Muscle layer of duodenum (tissue), 2 donors: ENCODE data around the gene DET1.
A peak's percentile ranks its signal among the peaks of the same experiment; 100 is the strongest.

ENCODE experiments used
- H3K27ac ChIP-seq: one replicate; pipeline ENCODE4 v1.7.0; 2013; ENCODE audit warnings: mild to moderate bottlenecking, low read length
- H3K27me3 ChIP-seq: one replicate; pipeline ENCODE4 v1.7.0; 2013; ENCODE audit warnings: low read depth, mild to moderate bottlenecking, control low read depth, low read length
- H3K36me3 ChIP-seq, 2 donors: one replicate each; pipeline ENCODE4 v1.7.0; 2013; ENCODE audit warnings: low read length in 2 of 2, control low read depth in 1 of 2, mild to moderate bottlenecking in 1 of 2; ENCODE audit not compliant: insufficient read depth in 2 of 2, control insufficient read depth in 1 of 2
- H3K4me1 ChIP-seq, 2 donors: one replicate each; pipeline ENCODE4 v1.7.0; 2013; ENCODE audit warnings: low read length in 2 of 2, mild to moderate bottlenecking in 2 of 2, control low read depth in 1 of 2, moderate library complexity in 1 of 2; ENCODE audit not compliant: insufficient read depth in 2 of 2, control insufficient read depth in 1 of 2
- H3K4me3 ChIP-seq, 2 donors: one replicate each; pipeline ENCODE4 v1.7.0; 2013; ENCODE audit warnings: low read length in 2 of 2, low read depth in 1 of 2, mild to moderate bottlenecking in 1 of 2
- H3K9me3 ChIP-seq, 2 donors: one replicate each; pipeline ENCODE4 v1.7.0; 2013; ENCODE audit warnings: low read length in 2 of 2, control low read depth in 1 of 2, mild to moderate bottlenecking in 1 of 2; ENCODE audit not compliant: control insufficient read depth in 1 of 2
- donor health status: healthy.

DET1 gene

GRCh38 chr15:88546248-88547129 lies at the start of gene DET1:
DET1 (minus strand) TSS chr15:88546681; CDS start chr15:88531705, 14,976 bp downstream.
- H3K27ac ChIP-seq: peak within 1 kb of the TSS; percentile 58
- no peaks in the 10 kb centered on the region for H3K36me3 ChIP-seq
- H3K4me1 ChIP-seq: peaks cover 0 to 18% of the 10 kb centered on the region in 2 donors
- no peaks in the 10 kb centered on the region for H3K27me3 ChIP-seq
- no peaks in the 10 kb centered on the region for H3K9me3 ChIP-seq
- peak within 1 kb of the TSS; percentile 76 to 79 for H3K4me3 ChIP-seq

GRCh38 chr15:88591384-88591783 lies 44.9 kb upstream of the DET1 start:
- no peaks in the 10 kb centered on the region for H3K27me3 ChIP-seq
- no peaks in the 10 kb centered on the region for H3K4me1 ChIP-seq
- H3K36me3 ChIP-seq: no peaks in the 10 kb centered on the region
- H3K4me3 ChIP-seq: no peak overlapping the region
- no peaks in the 10 kb centered on the region for H3K9me3 ChIP-seq
- no peak overlapping the region for H3K27ac ChIP-seq

- H3K36me3 ChIP-seq: no peaks in the 10 kb centered on the region
These were observed 44.3 kb upstream of the DET1 start for GRCh38 chr15:88590759-88591158.

GRCh38 chr15:88586401-88587162 lies 40.1 kb upstream of the DET1 start:
- Histone ChIP-seq H3K27ac (no peak overlapping the region), H3K36me3 (peaks cover 0 to 4% of the 10 kb centered on the region in 2 donors), H3K4me1 (no peaks in the 10 kb centered on the region), H3K4me3 (no peak overlapping the region), H3K9me3 (peaks cover 0 to 4% of the 10 kb centered on the region in 2 donors), H3K27me3 (no peaks in the 10 kb centered on the region)

More at GRCh38 chr15:88590759-88591158, 44.3 kb upstream of the DET1 start:
- Histone ChIP-seq H3K27me3 (no peaks in the 10 kb centered on the region), H3K9me3 (no peaks in the 10 kb centered on the region), H3K4me1 (no peaks in the 10 kb centered on the region), H3K27ac (no peak overlapping the region), H3K4me3 (no peak overlapping the region)

- Histone ChIP-seq H3K4me1 (no peaks in the 10 kb centered on the region), H3K4me3 (no peak overlapping the region), H3K27ac (no peak overlapping the region), H3K9me3 (peaks cover 0 to 4% of the 10 kb centered on the region in 2 donors), H3K27me3 (no peaks in the 10 kb centered on the region), H3K36me3 (peaks cover 0 to 4% of the 10 kb centered on the region in 2 donors)
These were observed 34.1 kb upstream of the DET1 start for GRCh38 chr15:88580532-88580931.

GRCh38 chr15:88579322-88579721 lies 32.8 kb upstream of the DET1 start:
- Histone ChIP-seq H3K4me1 (no peaks in the 10 kb centered on the region), H3K4me3 (no peak overlapping the region), H3K36me3 (peaks cover 0 to 4% of the 10 kb centered on the region in 2 donors), H3K27me3 (no peaks in the 10 kb centered on the region), H3K27ac (no peak overlapping the region), H3K9me3 (peaks cover 0 to 4% of the 10 kb centered on the region in 2 donors)

- no peaks in the 10 kb centered on the region for H3K9me3 ChIP-seq
- H3K27ac ChIP-seq: no peak overlapping the region
- no peaks in the 10 kb centered on the region for H3K4me1 ChIP-seq
- no peak overlapping the region for H3K4me3 ChIP-seq
- H3K27me3 ChIP-seq: no peaks in the 10 kb centered on the region
- no peaks in the 10 kb centered on the region for H3K36me3 ChIP-seq
These were observed 28.2 kb upstream of the DET1 start for GRCh38 chr15:88574655-88575054.

- no peaks in the 10 kb centered on the region for H3K36me3 ChIP-seq
- no peak overlapping the region for H3K27ac ChIP-seq
These were observed 27.6 kb upstream of the DET1 start for GRCh38 chr15:88574077-88574476.

GRCh38 chr15:88571852-88572259 lies 25.4 kb upstream of the DET1 start:
- no peaks in the 10 kb centered on the region for H3K9me3 ChIP-seq
- H3K4me3 ChIP-seq: no peak overlapping the region
- no peaks in the 10 kb centered on the region for H3K4me1 ChIP-seq
- H3K27me3 ChIP-seq: no peaks in the 10 kb centered on the region
- no peak overlapping the region for H3K27ac ChIP-seq
- no peaks in the 10 kb centered on the region for H3K36me3 ChIP-seq

More at GRCh38 chr15:88574077-88574476, 27.6 kb upstream of the DET1 start:
- Histone ChIP-seq H3K27me3 (no peaks in the 10 kb centered on the region), H3K9me3 (no peaks in the 10 kb centered on the region), H3K4me1 (no peaks in the 10 kb centered on the region), H3K4me3 (no peak overlapping the region)

GRCh38 chr15:88571153-88571851 lies 24.8 kb upstream of the DET1 start:
- H3K27ac ChIP-seq: no peak overlapping the region

GRCh38 chr15:88568589-88568988 lies 22.1 kb upstream of the DET1 start:
- no peak overlapping the region for H3K27ac ChIP-seq
- no peaks in the 10 kb centered on the region for H3K9me3 ChIP-seq
- no peaks in the 10 kb centered on the region for H3K36me3 ChIP-seq
- no peak overlapping the region for H3K4me3 ChIP-seq
- H3K27me3 ChIP-seq: no peaks in the 10 kb centered on the region
- H3K4me1 ChIP-seq: no peaks in the 10 kb centered on the region

More at GRCh38 chr15:88571153-88571851, 24.8 kb upstream of the DET1 start:
- Histone ChIP-seq H3K9me3 (no peaks in the 10 kb centered on the region), H3K36me3 (no peaks in the 10 kb centered on the region), H3K4me1 (no peaks in the 10 kb centered on the region), H3K27me3 (no peaks in the 10 kb centered on the region), H3K4me3 (no peak overlapping the region)
